SH-SY5Y (cell line): ENCODE measurements around the gene FLNB.

Source experiments
- GATA2 ChIP-seq: IDR thresholded peaks from 2 replicates; pipeline ENCODE4 v1.6.1; 2011; ENCODE audit warnings: mild to moderate bottlenecking, low read depth, low read length
- GATA3 ChIP-seq: IDR thresholded peaks from 2 replicates; pipeline ENCODE4 v1.6.1; 2011; ENCODE audit warnings: low read depth, mild to moderate bottlenecking, low read length, moderate library complexity

DNA sequence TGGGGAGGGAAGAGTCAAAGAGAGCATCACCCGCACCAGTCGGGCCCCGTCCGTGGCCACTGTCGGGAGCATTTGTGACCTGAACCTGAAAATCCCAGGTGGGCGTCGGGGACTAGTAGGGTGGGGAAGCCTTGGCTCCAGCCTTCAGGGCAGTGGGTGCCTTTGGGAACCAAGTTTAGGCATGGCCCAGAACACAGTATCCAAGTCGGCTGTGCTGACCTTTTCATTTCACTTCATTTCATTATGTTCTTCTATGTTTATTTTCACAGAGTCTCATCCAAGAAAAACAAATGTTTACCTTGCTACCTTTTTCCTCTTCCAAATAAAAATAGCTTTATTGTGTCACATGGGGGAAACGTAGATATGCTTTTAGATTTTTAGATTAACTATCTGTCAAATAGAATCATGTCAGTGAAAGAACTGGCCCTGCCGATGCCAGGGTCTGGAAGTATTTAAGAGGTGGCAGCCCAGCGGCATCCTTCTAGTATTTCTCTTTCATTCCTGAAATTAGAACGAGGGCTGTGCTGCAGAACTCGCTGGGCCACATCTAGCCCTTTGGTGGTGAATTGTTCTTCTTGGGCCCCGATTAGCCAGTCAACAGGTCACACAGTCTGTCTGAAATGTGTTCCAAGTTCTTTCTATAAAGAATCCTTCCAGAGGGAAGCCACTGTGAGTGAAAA, 142.0 kb downstream of the FLNB start:
- TF ChIP-seq GATA2 (no peak), GATA3 (no peak)
